Adrenal gland (tissue), 5 donors: ENCODE measurements around the gene ATF6.

Experiments
- CTCF ChIP-seq, 6 experiments: fragments of 450-650 bp in 4 of 6; fragments of 200-600 bp in 2 of 6; sonication (generic) in 1 of 6; IDR thresholded peaks; 1 replicate in 5 of 6; 2 replicates in 1 of 6; pipeline versions ENCODE4 v1.5.1 to v1.8.0; 2016 to 2021; ENCODE audit warnings: antibody characterized with exemption in 6 of 6, mild to moderate bottlenecking in 2 of 6, moderate library complexity in 1 of 6
- POLR2A ChIP-seq, 2 donors: fragments of 450-650 bp; IDR thresholded peaks; one replicate each; pipeline ENCODE4 v1.6.1; 2017; ENCODE audit warnings: antibody characterized with exemption in 2 of 2, mild to moderate bottlenecking in 2 of 2, moderate library complexity in 1 of 2
- donor health status: DM: no; HTN: no; CAD: no.

- no peak for TF ChIP-seq CTCF (IDR thresholded peaks at IDR 0.05)
- no peak for TF ChIP-seq POLR2A (IDR thresholded peaks at IDR 0.05)
Measured at GRCh38 chr1:161799792-161800191, 33.7 kb downstream of the ATF6 start.
